ENCODE measurements around the gene PSMB3. TPM values are rescaled to one million over a fixed set of nuclear protein-coding genes. Genes with fewer than 3 reads are reported as not detected.
A peak's percentile ranks its signal among the peaks of the same experiment; 100 is the strongest.

The PSMB3 gene
- total and polyA plus RNA-seq, 10 donors, result 119 to 235 (median 172) TPM

DNA sequence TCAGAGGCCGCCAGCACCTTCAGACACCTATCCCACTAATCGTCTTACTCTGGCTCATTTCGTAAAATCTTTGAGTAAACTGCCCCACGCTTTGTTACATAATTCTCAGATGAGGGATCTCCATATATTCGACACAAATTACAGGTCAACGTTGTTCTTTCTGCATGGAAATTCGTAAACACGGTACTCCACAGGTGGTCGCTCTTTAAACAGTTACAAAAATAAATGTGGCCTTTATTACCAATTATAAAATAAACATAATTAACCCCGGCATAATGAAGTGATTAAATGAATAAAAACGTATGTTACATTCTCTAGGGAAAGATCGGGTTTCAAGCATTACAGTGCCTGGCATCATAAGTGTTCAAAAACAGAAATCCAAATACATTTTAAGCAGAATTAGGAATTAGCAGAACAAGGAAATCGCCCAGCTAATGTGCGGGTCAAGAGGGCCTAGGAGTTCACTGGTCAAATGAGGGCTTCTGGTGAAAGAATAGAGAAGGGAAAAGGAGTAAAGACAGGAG, 47.8 kb downstream of the PSMB3 start:
- peaks cover 15 to 49% (median 38%) of the 10 kb centered on the region in 6 donors for H3K4me1 ChIP-seq
- no peaks in the 10 kb centered on the region for H3K9me3 ChIP-seq
- H3K36me3 ChIP-seq, result peaks cover 0 to 59% (median 44%) of the 10 kb centered on the region in 6 donors
- 23 to 26% (median 24%) methylated on average over 14 of the region's 14 CpGs for WGBS, 5 donors
- no peaks in the 10 kb centered on the region for H3K27me3 ChIP-seq (replicated peaks in 1 of 7)
- H3K27ac ChIP-seq, result peak overlapping the region; percentile 96 to 100 (median 99)
- TF ChIP-seq CTCF (IDR thresholded peaks at IDR 0.05 in 8 of 11, conservative IDR thresholded peaks at IDR 0.05 in 3 of 11), result no peak
- TF ChIP-seq POLR2AphosphoS5 (IDR thresholded peaks at IDR 0.05), result no peak
- no peak for TF ChIP-seq POLR2A (IDR thresholded peaks at IDR 0.05)
- intact Hi-C loops (cut with DNase I; ENCODE audit: low total_unique reads), result no loop called here
- DNase-seq, result no peak
- H3K4me3 ChIP-seq, result peak overlapping the region; percentile 86 to 96 (median 92)

- Histone ChIP-seq H3K9me3 (no peaks in the 10 kb centered on the region), H3K36me3 (peaks cover 13 to 100% (median 100%) of the 10 kb centered on the region in 6 donors), H3K4me1 (no peaks in the 10 kb centered on the region), H3K27me3 (replicated peaks in 1 of 7) (no peaks in the 10 kb centered on the region), H3K4me3 (no peak overlapping the region), H3K27ac (no peak overlapping the region)
- WGBS, 5 donors, result 86 to 95% (median 94%) methylated on average over 7 of the region's 7 CpGs
- DNase-seq, result no peak
- intact Hi-C loops (cut with DNase I; ENCODE audit: low total_unique reads), result no loop called here
- TF ChIP-seq POLR2AphosphoS5 (IDR thresholded peaks at IDR 0.05) (no peak), POLR2A (IDR thresholded peaks at IDR 0.05) (no peak), CTCF (IDR thresholded peaks at IDR 0.05 in 8 of 11, conservative IDR thresholded peaks at IDR 0.05 in 3 of 11) (no peak)
Observed at GRCh38 chr17:38809828-38810227, 57.3 kb downstream of the PSMB3 start.

Small RNA genes within 50 kb of the gene (microRNA-seq; reads per million reads assigned to microRNA genes)
- 0 to 0.36 (median 0.28) reads per million in 3 donors for gene MIR4726

Small RNA genes within 50 kb of the gene (small RNA-seq; reads per million reads assigned to genes)
- 0 to 0.21 (median 0) reads per million in 4 donors for gene MIR4726
- 5.0 to 7.5 (median 6.0) reads per million in 4 donors for gene RNA5SP440
- gene RNU6-866P, result 0 reads per million in 4 donors

Other genes starting within 250 kb of the PSMB3 start
- gene SRCIN1, start 146.8 kb upstream of the PSMB3 start, total RNA-seq, result 1 to 10 TPM in 4 of 7 donors, under 1 TPM in 3; 0.32 to 3.5 (median 2.1) TPM
- 1 to 10 TPM in 1 of 3 donors, under 1 TPM in 2; 0.41 to 2.5 (median 0.98) TPM for gene SRCIN1, start 146.8 kb upstream of the PSMB3 start, polyA plus RNA-seq
- gene EPOP, start 77.8 kb upstream of the PSMB3 start, total RNA-seq, result 1 to 10 TPM in 6 of 7 donors, under 1 TPM in 1; 0.51 to 6.4 (median 2.2) TPM
- gene EPOP, start 77.8 kb upstream of the PSMB3 start, polyA plus RNA-seq, result 1 to 10 TPM; 1.5 to 3.5 (median 3.1) TPM
- 100 to 1,000 TPM; 112 to 244 (median 183) TPM for gene MLLT6, start 47.5 kb upstream of the PSMB3 start, total RNA-seq
- 100 to 1,000 TPM in 1 of 3 donors, 10 to 100 TPM in 2; 27.3 to 124 (median 35.5) TPM for gene MLLT6, start 47.5 kb upstream of the PSMB3 start, polyA plus RNA-seq
- 10 to 100 TPM in 4 of 7 donors, 1 to 10 TPM in 3; 4.9 to 22.2 (median 11.5) TPM for gene CISD3, start 22.4 kb upstream of the PSMB3 start, total RNA-seq
- 10 to 100 TPM; 11.2 to 27.5 (median 24.0) TPM for gene CISD3, start 22.4 kb upstream of the PSMB3 start, polyA plus RNA-seq
- 10 to 100 TPM; 13.1 to 57.6 (median 25.7) TPM for gene PCGF2, start 4.4 kb upstream of the PSMB3 start, total RNA-seq
- 10 to 100 TPM; 13.7 to 28.5 (median 25.7) TPM for gene PCGF2, start 4.4 kb upstream of the PSMB3 start, polyA plus RNA-seq
- 10 to 100 TPM; 30.9 to 48.4 (median 42.9) TPM for gene PIP4K2B, start 46.8 kb downstream of the PSMB3 start, total RNA-seq
- gene PIP4K2B, start 46.8 kb downstream of the PSMB3 start, polyA plus RNA-seq, result 10 to 100 TPM; 11.4 to 21.3 (median 12.2) TPM
- 10 to 100 TPM; 23.6 to 32.8 (median 28.3) TPM for gene CWC25, start 72.6 kb downstream of the PSMB3 start, total RNA-seq
- gene CWC25, start 72.6 kb downstream of the PSMB3 start, polyA plus RNA-seq, result 10 to 100 TPM; 14.7 to 26.7 (median 25.1) TPM
- 1,000 to 10,000 TPM; 1,006 to 1,826 (median 1,444) TPM for gene RPL23, start 101.0 kb downstream of the PSMB3 start, total RNA-seq
- 1,000 to 10,000 TPM; 5,045 to 6,883 (median 6,622) TPM for gene RPL23, start 101.0 kb downstream of the PSMB3 start, polyA plus RNA-seq
- gene LASP1, start 117.3 kb downstream of the PSMB3 start, total RNA-seq, result 100 to 1,000 TPM; 117 to 196 (median 154) TPM
- 10 to 100 TPM; 38.8 to 84.3 (median 45.6) TPM for gene LASP1, start 117.3 kb downstream of the PSMB3 start, polyA plus RNA-seq
- gene FBXO47, start 214.7 kb downstream of the PSMB3 start, total RNA-seq, result not detected
- gene FBXO47, start 214.7 kb downstream of the PSMB3 start, polyA plus RNA-seq, result under 1 TPM in 1 of 3 donors, not detected in 2; 0.06 TPM

All from spleen (tissue), 11 donors.